SK-N-SH treated with all-trans-retinoic acid at 6 μM for 48 hours (cell line): ENCODE results near the gene CCT6A.

Experiments used
- ARNTL ChIP-seq: fragments of 450-650 bp; formaldehyde crosslinking; IDR thresholded peaks from 2 replicates; pipeline ENCODE4 v1.5.0; 2020; ENCODE audit warnings: low read depth, mild to moderate bottlenecking, moderate library complexity, borderline replicate concordance
- ZC3H10 ChIP-seq: fragments of 250-450 bp; sonication (Bioruptor Pico); IDR thresholded peaks from 2 replicates; pipeline ENCODE4 v1.5.1; 2021; ENCODE audit warnings: mild to moderate bottlenecking, moderate library complexity
- ZFP3 ChIP-seq: fragments of 250-450 bp; sonication (Bioruptor Pico); IDR thresholded peaks from 2 replicates; pipeline ENCODE4 v1.5.0; 2020; ENCODE audit warnings: mild to moderate bottlenecking, moderate library complexity
- ZNF565 ChIP-seq: fragments of 450-650 bp; formaldehyde crosslinking; conservative IDR thresholded peaks from 2 replicates; pipeline ENCODE4 v1.5.0; 2020; ENCODE audit warnings: low read depth, mild to moderate bottlenecking, moderate library complexity
- ZNF8 ChIP-seq: fragments of 450-650 bp; formaldehyde crosslinking; IDR thresholded peaks from 2 replicates; pipeline ENCODE4 v1.5.0; 2020; ENCODE audit warnings: mild to moderate bottlenecking, moderate library complexity

GRCh38 chr7:56079450-56080185 is 28.1 kb downstream of the CCT6A start:
- TF ChIP-seq ZNF8 (CRISPR knock-in tag) (no peak), ZC3H10 (CRISPR knock-in tag) (no peak), ARNTL (no peak), ZFP3 (CRISPR knock-in tag) (no peak), ZNF565 (CRISPR knock-in tag) (no peak)
